ENCODE results near the gene U2AF2. TPM values are rescaled to one million over a fixed set of nuclear protein-coding genes. Genes with fewer than 3 reads are reported as not detected.

Gene U2AF2
- total and polyA plus RNA-seq, 2 experiments from 2014 or later, result 73.1 to 233 TPM

GRCh38 chr19:55684946-55685681 is 30.3 kb downstream of the U2AF2 start:
- DNase-seq (ENCODE audit: low spot score), result no peak
- no peak for ATAC-seq
- Histone ChIP-seq H3K27ac (ENCODE audit: low read depth) (no peak overlapping the region), H4K20me1 (replicated peaks; ENCODE audit: insufficient read depth) (peaks cover 16% of the 10 kb centered on the region; the same call in 1 of the 2 replicates), H3K4me3 (no peak overlapping the region), H3K9me2 (ENCODE audit: insufficient read depth) (no peaks in the 10 kb centered on the region), H3K4me1 (ENCODE audit: insufficient read depth) (no peaks in the 10 kb centered on the region), H3F3A (replicated peaks; ENCODE audit: low read depth) (no peaks in the 10 kb centered on the region), H2AFZ (no peak overlapping the region), H3K79me2 (replicated peaks; ENCODE audit: insufficient read depth) (peaks cover 36% of the 10 kb centered on the region), H3K4me2 (no peak overlapping the region), H3K36me3 (ENCODE audit: insufficient read depth) (peaks cover 4% of the 10 kb centered on the region; the same call in 1 of the 2 replicates), H3K27me3 (ENCODE audit: insufficient read depth) (no peaks in the 10 kb centered on the region)
- Mint-ChIP-seq H3K9me3 (no peaks in the 10 kb centered on the region), H3K27ac (no peak overlapping the region), H3K4me1 (no peaks in the 10 kb centered on the region), H3K36me3 (ENCODE audit: low read depth) (peaks cover 21% of the 10 kb centered on the region), H3K27me3 (ENCODE audit: insufficient read depth, low read depth, poor library complexity) (peaks cover 3% of the 10 kb centered on the region), H3K4me3 (no peak overlapping the region)
- TF ChIP-seq CTCF (conservative IDR thresholded peaks at IDR 0.05; ENCODE audit: low read depth in 2 of 2), result no peak
- TF ChIP-seq NANOG (IDR thresholded peaks at IDR 0.05; ENCODE audit: borderline replicate concordance), result no peak
- no peak for TF ChIP-seq REST (IDR thresholded peaks at IDR 0.05; ENCODE audit: unreplicated experiment)
- TF ChIP-seq POLR2AphosphoS5 (IDR thresholded peaks at IDR 0.05; ENCODE audit: low read depth), result no peak
- TF ChIP-seq ZNF114 (CRISPR knock-in tag; IDR thresholded peaks at IDR 0.05), result no peak
- no peak for TF ChIP-seq JUNB (IDR thresholded peaks at IDR 0.05; ENCODE audit: unreplicated experiment)
- no peak for TF ChIP-seq STAT1 (IDR thresholded peaks at IDR 0.05; ENCODE audit: unreplicated experiment)
- TF ChIP-seq ZNF331 (CRISPR knock-in tag; IDR thresholded peaks at IDR 0.05; ENCODE audit: low read depth), result no peak
- no peak for TF ChIP-seq ETS1 (IDR thresholded peaks at IDR 0.05)
- TF ChIP-seq CREB1 (CRISPR knock-in tag; IDR thresholded peaks at IDR 0.05; ENCODE audit: low read depth), result no peak
- TF ChIP-seq EZH2phosphoT487 (IDR thresholded peaks at IDR 0.05; ENCODE audit: unreplicated experiment), result no peak
- TF ChIP-seq, protein P1, sequence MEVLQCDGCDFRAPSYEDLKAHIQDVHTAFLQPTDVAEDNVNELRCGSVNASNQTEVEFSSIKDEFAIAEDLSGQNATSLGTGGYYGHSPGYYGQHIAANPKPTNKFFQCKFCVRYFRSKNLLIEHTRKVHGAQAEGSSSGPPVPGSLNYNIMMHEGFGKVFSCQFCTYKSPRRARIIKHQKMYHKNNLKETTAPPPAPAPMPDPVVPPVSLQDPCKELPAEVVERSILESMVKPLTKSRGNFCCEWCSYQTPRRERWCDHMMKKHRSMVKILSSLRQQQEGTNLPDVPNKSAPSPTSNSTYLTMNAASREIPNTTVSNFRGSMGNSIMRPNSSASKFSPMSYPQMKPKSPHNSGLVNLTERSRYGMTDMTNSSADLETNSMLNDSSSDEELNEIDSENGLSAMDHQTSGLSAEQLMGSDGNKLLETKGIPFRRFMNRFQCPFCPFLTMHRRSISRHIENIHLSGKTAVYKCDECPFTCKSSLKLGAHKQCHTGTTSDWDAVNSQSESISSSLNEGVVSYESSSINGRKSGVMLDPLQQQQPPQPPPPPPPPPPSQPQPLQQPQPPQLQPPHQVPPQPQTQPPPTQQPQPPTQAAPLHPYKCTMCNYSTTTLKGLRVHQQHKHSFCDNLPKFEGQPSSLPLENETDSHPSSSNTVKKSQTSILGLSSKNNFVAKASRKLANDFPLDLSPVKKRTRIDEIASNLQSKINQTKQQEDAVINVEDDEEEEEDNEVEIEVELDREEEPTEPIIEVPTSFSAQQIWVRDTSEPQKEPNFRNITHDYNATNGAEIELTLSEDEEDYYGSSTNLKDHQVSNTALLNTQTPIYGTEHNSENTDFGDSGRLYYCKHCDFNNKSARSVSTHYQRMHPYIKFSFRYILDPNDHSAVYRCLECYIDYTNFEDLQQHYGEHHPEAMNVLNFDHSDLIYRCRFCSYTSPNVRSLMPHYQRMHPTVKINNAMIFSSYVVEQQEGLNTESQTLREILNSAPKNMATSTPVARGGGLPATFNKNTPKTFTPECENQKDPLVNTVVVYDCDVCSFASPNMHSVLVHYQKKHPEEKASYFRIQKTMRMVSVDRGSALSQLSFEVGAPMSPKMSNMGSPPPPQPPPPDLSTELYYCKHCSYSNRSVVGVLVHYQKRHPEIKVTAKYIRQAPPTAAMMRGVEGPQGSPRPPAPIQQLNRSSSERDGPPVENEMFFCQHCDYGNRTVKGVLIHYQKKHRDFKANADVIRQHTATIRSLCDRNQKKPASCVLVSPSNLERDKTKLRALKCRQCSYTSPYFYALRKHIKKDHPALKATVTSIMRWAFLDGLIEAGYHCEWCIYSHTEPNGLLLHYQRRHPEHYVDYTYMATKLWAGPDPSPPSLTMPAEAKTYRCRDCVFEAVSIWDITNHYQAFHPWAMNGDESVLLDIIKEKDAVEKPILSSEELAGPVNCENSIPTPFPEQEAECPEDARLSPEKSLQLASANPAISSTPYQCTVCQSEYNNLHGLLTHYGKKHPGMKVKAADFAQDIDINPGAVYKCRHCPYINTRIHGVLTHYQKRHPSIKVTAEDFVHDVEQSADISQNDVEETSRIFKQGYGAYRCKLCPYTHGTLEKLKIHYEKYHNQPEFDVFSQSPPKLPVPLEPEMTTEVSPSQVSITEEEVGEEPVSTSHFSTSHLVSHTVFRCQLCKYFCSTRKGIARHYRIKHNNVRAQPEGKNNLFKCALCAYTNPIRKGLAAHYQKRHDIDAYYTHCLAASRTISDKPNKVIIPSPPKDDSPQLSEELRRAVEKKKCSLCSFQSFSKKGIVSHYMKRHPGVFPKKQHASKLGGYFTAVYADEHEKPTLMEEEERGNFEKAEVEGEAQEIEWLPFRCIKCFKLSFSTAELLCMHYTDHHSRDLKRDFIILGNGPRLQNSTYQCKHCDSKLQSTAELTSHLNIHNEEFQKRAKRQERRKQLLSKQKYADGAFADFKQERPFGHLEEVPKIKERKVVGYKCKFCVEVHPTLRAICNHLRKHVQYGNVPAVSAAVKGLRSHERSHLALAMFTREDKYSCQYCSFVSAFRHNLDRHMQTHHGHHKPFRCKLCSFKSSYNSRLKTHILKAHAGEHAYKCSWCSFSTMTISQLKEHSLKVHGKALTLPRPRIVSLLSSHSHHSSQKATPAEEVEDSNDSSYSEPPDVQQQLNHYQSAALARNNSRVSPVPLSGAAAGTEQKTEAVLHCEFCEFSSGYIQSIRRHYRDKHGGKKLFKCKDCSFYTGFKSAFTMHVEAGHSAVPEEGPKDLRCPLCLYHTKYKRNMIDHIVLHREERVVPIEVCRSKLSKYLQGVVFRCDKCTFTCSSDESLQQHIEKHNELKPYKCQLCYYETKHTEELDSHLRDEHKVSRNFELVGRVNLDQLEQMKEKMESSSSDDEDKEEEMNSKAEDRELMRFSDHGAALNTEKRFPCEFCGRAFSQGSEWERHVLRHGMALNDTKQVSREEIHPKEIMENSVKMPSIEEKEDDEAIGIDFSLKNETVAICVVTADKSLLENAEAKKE (CRISPR knock-in tag; IDR thresholded peaks at IDR 0.05), result no peak

Data from GM23338 (cell line).